ENCODE measurements around the gene SUCO. TPM values are rescaled to one million over a fixed set of nuclear protein-coding genes. Genes with fewer than 3 reads are reported as not detected.

Gene SUCO
- total RNA-seq, 1 donor from 2014 or later, result 49.8 TPM

GRCh38 chr1:172549621-172550280 is 16.8 kb downstream of the SUCO start:
- TF ChIP-seq CTCF (conservative IDR thresholded peaks at IDR 0.05), result no peak
- H3K4me3 Mint-ChIP-seq, result no peak overlapping the region
- H3K27ac Mint-ChIP-seq (ENCODE audit: unreplicated experiment), result no peak overlapping the region
- no peaks in the 10 kb centered on the region for H3K9me3 Mint-ChIP-seq
- no peak for DNase-seq (ENCODE audit: low read depth, low spot score)
- H3K36me3 Mint-ChIP-seq (ENCODE audit: low read depth), result no peaks in the 10 kb centered on the region
- peaks cover 16% of the 10 kb centered on the region for H3K4me1 Mint-ChIP-seq
- H3K27me3 Mint-ChIP-seq (ENCODE audit: low read depth), result no peaks in the 10 kb centered on the region

GRCh38 chr1:172551279-172551678 is 18.3 kb downstream of the SUCO start:
- DNase-seq (ENCODE audit: low read depth, low spot score), result no peak
- no peak overlapping the region for H3K4me3 Mint-ChIP-seq
- H3K27me3 Mint-ChIP-seq (ENCODE audit: low read depth), result no peaks in the 10 kb centered on the region
- H3K9me3 Mint-ChIP-seq, result no peaks in the 10 kb centered on the region
- no peak for TF ChIP-seq CTCF (conservative IDR thresholded peaks at IDR 0.05)
- H3K4me1 Mint-ChIP-seq, result peaks cover 16% of the 10 kb centered on the region
- H3K36me3 Mint-ChIP-seq (ENCODE audit: low read depth), result peaks cover 6% of the 10 kb centered on the region
- no peak overlapping the region for H3K27ac Mint-ChIP-seq (ENCODE audit: unreplicated experiment)

GRCh38 chr1:172554915-172555314 is 22.0 kb downstream of the SUCO start:
- TF ChIP-seq CTCF (conservative IDR thresholded peaks at IDR 0.05), result no peak
- Mint-ChIP-seq H3K4me3 (no peak overlapping the region), H3K27me3 (ENCODE audit: low read depth) (no peaks in the 10 kb centered on the region), H3K27ac (ENCODE audit: unreplicated experiment) (peak overlapping the region; percentile 57), H3K9me3 (no peaks in the 10 kb centered on the region), H3K36me3 (ENCODE audit: low read depth) (peaks cover 13% of the 10 kb centered on the region), H3K4me1 (peaks cover 2% of the 10 kb centered on the region)
- DNase-seq (ENCODE audit: low read depth, low spot score), result no peak

GRCh38 chr1:172556461-172556860 is 23.5 kb downstream of the SUCO start:
- no peak overlapping the region for H3K4me3 Mint-ChIP-seq
- H3K36me3 Mint-ChIP-seq (ENCODE audit: low read depth), result peaks cover 26% of the 10 kb centered on the region
- no peak for TF ChIP-seq CTCF (conservative IDR thresholded peaks at IDR 0.05)
- no peaks in the 10 kb centered on the region for H3K9me3 Mint-ChIP-seq
- no peaks in the 10 kb centered on the region for H3K27me3 Mint-ChIP-seq (ENCODE audit: low read depth)
- no peaks in the 10 kb centered on the region for H3K4me1 Mint-ChIP-seq
- H3K27ac Mint-ChIP-seq (ENCODE audit: unreplicated experiment), result no peak overlapping the region
- DNase-seq (ENCODE audit: low read depth, low spot score), result no peak

DNA sequence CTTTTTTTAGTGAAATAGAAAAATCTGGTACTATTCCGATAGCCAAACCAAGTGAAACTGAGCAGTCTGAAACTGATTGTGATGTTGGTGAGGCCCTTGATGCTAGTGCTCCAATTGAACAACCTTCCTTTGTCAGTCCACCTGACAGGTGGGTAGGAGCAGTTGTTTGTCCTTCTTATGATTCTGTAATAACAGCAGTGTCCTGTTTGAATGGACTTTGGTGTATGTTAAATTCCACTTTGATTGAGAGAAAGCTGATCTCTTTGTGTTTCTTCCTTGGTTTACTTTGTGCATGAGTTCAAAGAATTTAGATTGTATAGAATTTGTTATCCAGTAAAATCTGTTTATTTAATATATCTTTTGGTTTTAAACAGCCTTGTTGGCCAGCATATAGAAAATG is 24.3 kb downstream of the SUCO start:
- Mint-ChIP-seq H3K4me3 (no peak overlapping the region), H3K9me3 (no peaks in the 10 kb centered on the region), H3K27me3 (ENCODE audit: low read depth) (no peaks in the 10 kb centered on the region), H3K27ac (ENCODE audit: unreplicated experiment) (no peak overlapping the region), H3K36me3 (ENCODE audit: low read depth) (peaks cover 31% of the 10 kb centered on the region), H3K4me1 (no peaks in the 10 kb centered on the region)
- DNase-seq (ENCODE audit: low read depth, low spot score), result no peak
- TF ChIP-seq CTCF (conservative IDR thresholded peaks at IDR 0.05), result no peak

Data from neural crest cell (in vitro differentiated cells).